CD8-positive, alpha-beta memory T cell (primary cell): ENCODE data around the gene GLOD4. TPM values are rescaled to one million over a fixed set of nuclear protein-coding genes. Genes with fewer than 3 reads are reported as not detected.
A peak's percentile ranks its signal among the peaks of the same experiment; 100 is the strongest.
"Not testable (repeated sequence)": the region's sequence is repeated elsewhere in the genome, so short reads cannot be mapped to it uniquely, and the experiment has no call there.

ENCODE experiments used
- CTCF ChIA-PET: fragments of 350-600 bp; sonication (Branson Sonifier 250); formaldehyde crosslinking; loops from one replicate; lab custom pipeline; 2021; ENCODE audit warnings: antibody characterized with exemption; lab: Charles Lee
- POLR2A ChIA-PET: fragments of 350-600 bp; sonication (Branson Sonifier 250); formaldehyde crosslinking; loops from one replicate; lab custom pipeline; 2021; ENCODE audit warnings: antibody characterized with exemption; lab: Charles Lee
- DNase-seq, 5 donors: peaks; one replicate each; pipeline versions ENCODE4 v3.0.0 to v3.0.0-alpha.2; 2020 to 2022; ENCODE audit warnings: mixed read lengths in 1 of 5
- H3K27ac ChIP-seq: one replicate; pipeline ENCODE4 v1.7.0; 2013; ENCODE audit warnings: low read depth, mild to moderate bottlenecking, low read length, moderate library complexity
- H3K27me3 ChIP-seq: 2 replicates; pipeline ENCODE4 v1.7.0; 2013; ENCODE audit warnings: low read length, mild to moderate bottlenecking; ENCODE audit not compliant: insufficient read depth, poor library complexity, severe bottlenecking
- H3K36me3 ChIP-seq: 2 replicates; pipeline ENCODE4 v1.7.0; 2013; ENCODE audit warnings: mild to moderate bottlenecking, low read length, moderate library complexity; ENCODE audit not compliant: insufficient read depth
- H3K4me1 ChIP-seq: 2 replicates; pipeline ENCODE4 v1.7.0; 2013; ENCODE audit warnings: mild to moderate bottlenecking, low read length, moderate library complexity; ENCODE audit not compliant: insufficient read depth
- H3K4me3 ChIP-seq: 2 replicates; pipeline ENCODE4 v1.7.0; 2013; ENCODE audit warnings: mild to moderate bottlenecking, low read length
- H3K9me3 ChIP-seq: 2 replicates; pipeline ENCODE4 v1.7.0; 2013; ENCODE audit warnings: mild to moderate bottlenecking, low read length
- H3K27ac Mint-ChIP-seq, 8 donors: one replicate each; pipeline ENCODE4 v1.8.0; 2020 to 2021; ENCODE audit warnings: mixed read lengths in 8 of 8, mild to moderate bottlenecking in 6 of 8, inconsistent platforms in 3 of 8, moderate library complexity in 3 of 8
- H3K27me3 Mint-ChIP-seq, 2 donors: one replicate each; pipeline ENCODE4 v1.8.0; 2020 to 2021; ENCODE audit warnings: mixed read lengths in 2 of 2, mild to moderate bottlenecking in 1 of 2, moderate library complexity in 1 of 2
- H3K36me3 Mint-ChIP-seq, 3 donors: one replicate each; pipeline ENCODE4 v1.8.0; 2020 to 2021; ENCODE audit warnings: mixed read lengths in 3 of 3, inconsistent platforms in 1 of 3, mild to moderate bottlenecking in 1 of 3
- H3K4me1 Mint-ChIP-seq, 3 donors: one replicate each; pipeline ENCODE4 v1.8.0; 2020 to 2021; ENCODE audit warnings: mixed read lengths in 3 of 3, inconsistent platforms in 1 of 3, mild to moderate bottlenecking in 1 of 3
- H3K4me3 Mint-ChIP-seq, 7 donors: one replicate each; pipeline ENCODE4 v1.8.0; 2020 to 2021; ENCODE audit warnings: mixed read lengths in 7 of 7, mild to moderate bottlenecking in 6 of 7, moderate library complexity in 4 of 7, inconsistent platforms in 2 of 7
- H3K9me3 Mint-ChIP-seq, 5 donors: one replicate each; pipeline ENCODE4 v1.8.0; 2020 to 2022; ENCODE audit warnings: mixed read lengths in 5 of 5, mild to moderate bottlenecking in 3 of 5, moderate library complexity in 2 of 5, inconsistent platforms in 1 of 5
- polyA plus RNA-seq: library from polyadenylated mRNA; unstranded; fragments of 300-500 nt; fragmentation: Illumina TruSeq; gene quantifications from one replicate; pipeline ENCODE4 v1.2.3, GENCODE V29; 2021
- total RNA-seq, 2 experiments: library from RNA; stranded (reverse); gene quantifications; one replicate each; pipeline ENCODE4 v1.2.3, GENCODE V29; 2021

GLOD4 gene
- total and polyA plus RNA-seq, 3 experiments from 2014 or later: 76.4 to 97.7 (median 90.6) TPM

DNA sequence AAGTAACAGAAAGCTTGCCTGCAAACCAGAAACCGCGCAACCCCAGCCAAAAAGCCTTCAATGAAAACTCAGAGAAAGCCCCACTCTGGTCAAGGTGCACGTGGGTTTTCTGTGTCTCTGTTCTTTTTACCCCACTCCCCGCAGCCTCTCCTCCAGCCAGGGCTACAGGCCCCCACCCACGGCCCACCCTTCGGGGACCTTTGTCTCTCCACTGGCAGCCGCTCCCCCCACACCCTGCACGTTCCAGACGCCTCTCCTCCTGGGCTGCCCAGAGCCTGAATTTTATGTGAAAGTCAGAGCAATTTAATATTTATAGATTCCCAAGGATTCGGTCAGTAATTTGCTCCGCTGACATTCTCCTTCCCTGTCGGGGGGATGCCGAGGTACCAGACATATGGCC is 24.3 kb upstream of the GLOD4 start:
- H3K36me3 ChIP-seq: no peaks in the 10 kb centered on the region
- no peaks in the 10 kb centered on the region for H3K27me3 ChIP-seq
- Mint-ChIP-seq H3K27me3 (no peaks in the 10 kb centered on the region), H3K4me3 (no peak overlapping the region), H3K4me1 (no peaks in the 10 kb centered on the region), H3K36me3 (no peaks in the 10 kb centered on the region), H3K27ac (no peak overlapping the region), H3K9me3 (no peaks in the 10 kb centered on the region)
- H3K27ac ChIP-seq: no peak overlapping the region
- POLR2A ChIA-PET: no interaction called here
- H3K4me1 ChIP-seq: no peaks in the 10 kb centered on the region
- H3K9me3 ChIP-seq: no peaks in the 10 kb centered on the region
- no peak overlapping the region for H3K4me3 ChIP-seq
- CTCF ChIA-PET: no interaction called here
- DNase-seq: no peak

DNA sequence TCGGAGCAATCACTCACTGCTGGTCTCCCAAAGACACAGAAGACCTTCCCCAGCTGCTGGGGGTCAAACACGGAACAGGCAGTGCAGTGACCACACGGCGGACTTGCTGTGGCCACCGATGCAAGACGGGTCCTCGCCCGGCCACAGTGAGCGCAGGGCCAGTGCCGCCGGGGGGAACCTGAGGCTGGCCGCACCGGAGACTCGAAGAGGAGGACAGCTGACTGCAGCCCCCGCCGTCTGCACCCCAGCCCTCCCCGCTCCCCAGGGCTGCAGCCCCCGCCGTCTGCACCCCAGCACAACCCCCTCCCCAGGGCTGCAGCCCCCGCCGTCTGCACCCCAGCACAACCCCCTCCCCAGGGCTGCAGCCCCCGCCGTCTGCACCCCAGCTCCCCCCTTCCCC is 23.8 kb upstream of the GLOD4 start:
- H3K27me3 Mint-ChIP-seq, H3K4me3 ChIP-seq, H3K4me1 ChIP-seq, H3K4me1 Mint-ChIP-seq, CTCF ChIA-PET, H3K9me3 Mint-ChIP-seq, DNase-seq, H3K27me3 ChIP-seq, H3K36me3 Mint-ChIP-seq, H3K27ac ChIP-seq, H3K27ac Mint-ChIP-seq, POLR2A ChIA-PET, H3K9me3 ChIP-seq, H3K36me3 ChIP-seq, H3K4me3 Mint-ChIP-seq: not testable (repeated sequence)

DNA sequence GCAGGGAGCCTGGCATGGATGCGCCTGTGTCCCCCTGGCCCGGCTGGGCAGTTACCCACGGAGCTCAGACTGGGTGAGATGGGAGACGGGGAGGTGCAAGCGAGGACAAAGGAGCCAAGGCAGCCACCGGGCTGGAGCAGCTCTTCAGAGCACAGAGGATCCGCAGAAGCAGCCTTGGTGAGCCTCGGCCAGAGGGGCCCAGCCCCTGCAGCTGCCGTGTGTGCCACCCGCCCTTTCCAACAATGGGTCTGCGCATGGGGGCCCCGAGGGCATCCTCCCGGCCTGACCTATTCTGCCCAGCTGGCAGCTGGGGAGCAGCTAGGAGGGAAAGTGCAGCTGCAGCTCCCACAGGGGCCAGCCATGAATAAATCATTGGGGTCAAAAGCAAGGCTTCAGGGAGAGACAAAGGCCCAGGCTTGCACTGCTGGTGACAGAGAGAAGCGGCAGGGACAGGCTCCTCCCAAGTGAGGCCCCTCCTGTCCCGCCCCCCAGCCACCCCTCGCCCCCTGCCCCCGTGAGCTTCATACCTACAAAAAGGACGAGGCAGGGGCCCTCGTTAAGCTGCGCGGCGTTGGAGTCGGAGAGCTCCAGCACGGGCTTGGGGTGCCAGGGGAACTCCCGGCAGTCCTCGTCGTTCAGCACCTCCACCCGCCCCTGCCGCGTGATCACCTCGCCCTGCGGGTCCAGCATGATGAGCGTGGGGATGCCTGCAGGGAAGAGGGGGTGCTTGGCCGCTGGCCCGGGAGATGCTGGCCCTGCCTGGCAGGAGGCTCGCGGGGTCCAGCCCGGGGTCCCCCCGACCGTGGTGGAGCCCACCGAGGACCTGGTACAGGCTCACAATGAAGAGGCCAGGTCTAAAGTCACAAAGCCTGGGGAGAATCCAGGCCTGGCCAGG is 22.7 kb upstream of the GLOD4 start:
- Histone ChIP-seq H3K36me3 (no peaks in the 10 kb centered on the region), H3K9me3 (no peaks in the 10 kb centered on the region), H3K4me1 (no peaks in the 10 kb centered on the region), H3K27me3 (no peaks in the 10 kb centered on the region), H3K4me3 (no peak overlapping the region), H3K27ac (no peak overlapping the region)
- DNase-seq: no peak
- H3K9me3 Mint-ChIP-seq: no peaks in the 10 kb centered on the region
- peaks cover 0 to 1% of the 10 kb centered on the region in 2 donors for H3K27me3 Mint-ChIP-seq
- H3K27ac Mint-ChIP-seq: no peak overlapping the region
- ChIA-PET CTCF (no interaction called here), POLR2A (no interaction called here)
- H3K4me3 Mint-ChIP-seq: no peak overlapping the region
- no peaks in the 10 kb centered on the region for H3K36me3 Mint-ChIP-seq
- no peaks in the 10 kb centered on the region for H3K4me1 Mint-ChIP-seq

DNA sequence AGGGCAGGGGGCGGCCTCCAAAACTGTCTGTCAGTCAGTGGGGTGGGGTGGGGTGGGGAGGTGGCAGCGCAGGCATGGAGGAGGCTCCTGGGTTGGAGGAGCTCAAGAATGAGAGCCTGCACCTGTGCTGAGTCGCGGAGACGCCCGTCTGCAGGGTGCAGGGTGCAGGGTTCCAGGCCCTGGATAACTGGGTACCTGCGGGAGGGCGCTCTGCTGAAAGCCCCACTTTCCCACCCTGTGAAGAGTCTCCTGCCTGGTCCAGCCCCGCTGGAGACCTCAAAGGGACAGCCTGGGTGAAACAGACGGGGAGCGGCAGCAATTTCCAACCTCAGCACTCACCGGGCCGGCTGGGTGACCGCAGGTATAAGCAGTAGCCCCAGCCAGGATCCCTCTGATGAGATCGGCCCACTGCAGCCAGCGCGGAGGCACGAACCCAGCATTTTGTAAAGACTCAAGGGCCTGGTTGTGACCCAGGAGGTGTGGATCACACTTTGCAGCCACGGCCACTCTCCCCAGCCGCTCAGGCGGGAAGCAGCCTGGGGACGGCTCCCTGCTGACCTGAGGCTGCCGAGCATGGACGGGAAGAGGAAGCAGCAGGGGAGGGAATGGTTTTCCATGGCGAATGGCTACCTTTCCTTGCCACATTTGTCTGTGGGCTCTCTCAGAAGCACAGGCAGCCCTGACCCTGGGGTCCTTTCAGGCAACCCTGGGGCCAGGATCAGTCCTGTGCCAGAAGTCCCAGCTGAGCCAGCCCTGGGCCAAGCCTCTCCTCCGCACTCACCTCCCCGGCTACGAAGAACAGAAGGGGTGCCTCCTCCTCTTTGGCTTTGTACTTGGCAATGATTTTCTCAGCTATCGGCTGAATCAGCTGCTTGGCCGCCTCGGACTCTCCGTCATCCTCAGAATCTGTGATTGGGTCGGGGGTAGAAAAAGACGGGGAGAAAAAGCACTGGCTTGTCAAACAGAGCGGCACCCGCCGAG is 21.1 kb upstream of the GLOD4 start:
- CTCF ChIA-PET: interaction anchor here (1.1 kb wide), 1 partner anchor 193 kb away, joined by 3 read pairs; the partner anchor contains the start of gene TIMM22

DNA sequence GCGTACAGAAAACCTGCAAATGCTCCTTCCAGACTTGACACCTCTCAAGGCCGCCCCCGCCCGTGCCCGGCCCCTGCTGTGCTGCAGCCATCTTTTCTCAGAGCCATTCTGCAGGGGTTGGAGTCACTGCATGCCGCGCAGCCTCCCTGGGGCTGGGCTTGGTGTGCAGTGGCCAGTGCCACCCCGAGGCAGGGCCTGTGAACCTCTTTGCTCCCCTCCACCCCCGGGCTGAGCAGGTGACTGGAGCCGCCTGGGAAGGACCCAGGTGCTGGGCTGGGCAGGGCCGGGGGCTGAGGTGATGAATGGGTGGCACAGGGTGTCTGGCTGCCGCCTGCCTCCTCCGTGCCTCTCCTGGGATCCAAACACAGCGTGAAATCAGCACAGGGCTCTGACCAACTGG is 20.4 kb upstream of the GLOD4 start:
- peaks cover 0 to 1% of the 10 kb centered on the region in 2 donors for H3K27me3 Mint-ChIP-seq
- Histone ChIP-seq H3K4me3 (no peak overlapping the region), H3K4me1 (no peaks in the 10 kb centered on the region), H3K27me3 (no peaks in the 10 kb centered on the region), H3K27ac (no peak overlapping the region), H3K36me3 (no peaks in the 10 kb centered on the region), H3K9me3 (no peaks in the 10 kb centered on the region)
- H3K9me3 Mint-ChIP-seq: no peaks in the 10 kb centered on the region
- H3K36me3 Mint-ChIP-seq: no peaks in the 10 kb centered on the region
- ChIA-PET POLR2A (no interaction called here), CTCF (no interaction called here)
- DNase-seq: no peak
- no peaks in the 10 kb centered on the region for H3K4me1 Mint-ChIP-seq
- H3K4me3 Mint-ChIP-seq: no peak overlapping the region
- H3K27ac Mint-ChIP-seq: no peak overlapping the region

More for the DNA sequence above, 21.1 kb upstream of the GLOD4 start:
- H3K27ac Mint-ChIP-seq: no peak overlapping the region
- no peaks in the 10 kb centered on the region for H3K9me3 Mint-ChIP-seq
- no peak for DNase-seq
- H3K4me1 Mint-ChIP-seq: no peaks in the 10 kb centered on the region
- no peak overlapping the region for H3K4me3 Mint-ChIP-seq
- H3K36me3 Mint-ChIP-seq: no peaks in the 10 kb centered on the region
- Histone ChIP-seq H3K9me3 (no peaks in the 10 kb centered on the region), H3K27me3 (no peaks in the 10 kb centered on the region), H3K4me3 (no peak overlapping the region), H3K36me3 (no peaks in the 10 kb centered on the region), H3K4me1 (no peaks in the 10 kb centered on the region), H3K27ac (no peak overlapping the region)
- peaks cover 0 to 1% of the 10 kb centered on the region in 2 donors for H3K27me3 Mint-ChIP-seq
- POLR2A ChIA-PET: no interaction called here

DNA sequence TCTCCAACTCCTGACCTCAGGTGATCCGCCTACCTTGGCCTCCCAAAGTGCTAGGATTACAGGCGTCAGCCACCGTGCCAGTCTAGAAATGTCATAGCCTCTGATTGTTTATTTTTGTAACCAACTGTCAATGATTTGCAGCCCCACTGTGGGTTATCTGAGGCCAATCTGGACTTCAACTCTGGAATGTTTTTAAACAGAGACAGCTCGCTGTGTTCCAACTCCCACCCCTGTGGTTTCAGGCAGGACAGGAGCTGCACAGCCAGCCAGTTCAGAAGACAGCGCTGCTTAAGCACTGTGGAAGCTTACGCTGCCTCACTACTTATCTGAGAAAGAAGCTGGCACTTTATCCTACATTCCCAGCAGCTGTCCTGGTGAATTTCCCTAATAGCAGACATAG is 19.6 kb upstream of the GLOD4 start:
- POLR2A ChIA-PET: no interaction called here

DNA sequence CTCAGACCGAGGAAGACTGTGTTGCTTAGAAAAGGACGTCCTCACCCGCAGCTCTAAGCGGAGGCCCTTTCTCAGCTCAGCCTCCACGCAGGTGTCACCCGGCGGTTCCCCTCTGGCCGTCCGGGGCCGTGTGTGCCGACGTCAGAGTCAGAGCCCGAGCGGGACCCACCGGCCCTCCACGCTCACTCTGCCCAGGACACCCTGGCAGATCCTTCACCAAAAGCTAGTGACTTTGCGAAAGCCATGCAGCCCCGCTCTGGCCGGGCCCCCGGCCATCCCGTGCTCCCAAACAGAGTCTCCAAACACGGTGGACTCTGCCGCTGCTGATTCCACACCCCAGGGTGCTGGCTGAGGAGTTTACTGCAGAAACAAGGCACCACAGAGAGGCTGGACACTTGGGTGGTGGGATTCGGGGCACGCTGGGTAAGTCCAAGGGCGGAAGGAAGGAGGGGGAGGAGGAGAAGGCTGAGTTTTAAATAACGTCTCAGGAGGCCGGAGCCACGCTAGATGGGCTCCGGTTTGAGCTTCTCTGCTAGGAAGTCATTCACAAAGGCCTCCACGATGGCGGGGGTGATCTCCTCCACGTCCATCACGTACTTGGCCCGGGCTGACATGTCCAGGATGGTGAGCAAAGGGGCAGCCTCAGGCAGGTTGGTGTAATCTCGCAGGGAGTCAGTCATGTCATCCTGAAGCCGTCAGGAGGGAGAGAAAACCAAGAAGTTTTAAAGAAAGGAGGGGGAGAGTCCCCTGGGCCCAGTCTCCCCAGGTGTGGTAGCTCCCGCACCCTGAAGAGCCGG is 18.6 kb upstream of the GLOD4 start:
- H3K4me1 Mint-ChIP-seq: no peaks in the 10 kb centered on the region
- POLR2A ChIA-PET: interaction anchor here (0.5 kb wide), 1 partner anchor 88 kb away, joined by 4 read pairs; no protein-coding TSS in a partner anchor
- H3K4me3 ChIP-seq: no peak overlapping the region
- H3K27ac Mint-ChIP-seq: peak overlapping the region in 1 of 8 donors; percentile 47
- H3K36me3 ChIP-seq: no peaks in the 10 kb centered on the region
- no peak overlapping the region for H3K27ac ChIP-seq
- H3K9me3 Mint-ChIP-seq: no peaks in the 10 kb centered on the region
- H3K27me3 Mint-ChIP-seq: peaks cover 0 to 1% of the 10 kb centered on the region in 2 donors
- H3K27me3 ChIP-seq: no peaks in the 10 kb centered on the region
- no peaks in the 10 kb centered on the region for H3K4me1 ChIP-seq
- H3K36me3 Mint-ChIP-seq: no peaks in the 10 kb centered on the region
- DNase-seq: no peak
- CTCF ChIA-PET: no interaction called here
- H3K4me3 Mint-ChIP-seq: no peak overlapping the region
- H3K9me3 ChIP-seq: no peaks in the 10 kb centered on the region

More for the DNA sequence above, 19.6 kb upstream of the GLOD4 start:
- Mint-ChIP-seq H3K4me3 (no peak overlapping the region), H3K9me3 (no peaks in the 10 kb centered on the region), H3K27me3 (peaks cover 0 to 1% of the 10 kb centered on the region in 2 donors), H3K4me1 (no peaks in the 10 kb centered on the region), H3K27ac (no peak overlapping the region), H3K36me3 (no peaks in the 10 kb centered on the region)
- Histone ChIP-seq H3K9me3 (no peaks in the 10 kb centered on the region), H3K4me3 (no peak overlapping the region), H3K27me3 (no peaks in the 10 kb centered on the region), H3K4me1 (no peaks in the 10 kb centered on the region), H3K27ac (no peak overlapping the region), H3K36me3 (no peaks in the 10 kb centered on the region)
- no peak for DNase-seq
- CTCF ChIA-PET: no interaction called here
